SK-N-SH (cell line): ENCODE results near the gene RNF121. TPM values are rescaled to one million over a fixed set of nuclear protein-coding genes. Genes with fewer than 3 reads are reported as not detected.

Experiments used
- CTCF ChIA-PET: fragments of 300-600, 350-600 bp; formaldehyde crosslinking; extraction: SDS; loops from one replicate; lab custom pipeline; 2021; lab: Yijun Ruan, JAX
- POLR2A ChIA-PET: fragments of 350-600 bp; sonication (Branson Sonifier 250); formaldehyde crosslinking; extraction: SDS; loops from one replicate; lab custom pipeline; 2020; ENCODE audit warnings: antibody characterized with exemption, inconsistent platforms; lab: Yijun Ruan, JAX
- DNase-seq: peaks from one replicate; pipeline ENCODE4 v3.0.0; 2012
- H2AFZ ChIP-seq: fragments of 200-600 bp; sonication (generic); 2 replicates; pipeline ENCODE4 v1.8.1; 2016; ENCODE audit warnings: antibody characterized with exemption, mild to moderate bottlenecking, low read depth
- H3F3A ChIP-seq: fragments of 200-600 bp; sonication (generic); replicated peaks from 2 replicates; pipeline ENCODE3; 2016; ENCODE audit warnings: antibody characterized with exemption, mild to moderate bottlenecking; ENCODE audit not compliant: insufficient read depth
- H3K27ac ChIP-seq, 2 experiments: fragments of 200-500 bp in 1 of 2; fragments of 200-600 bp in 1 of 2; sonication (Bioruptor generic) in 1 of 2; sonication (generic), shearing (Covaris generic) in 1 of 2; 2 replicates each; pipeline versions ENCODE4 v1.5.1 to v1.6.1; 2014 to 2016; ENCODE audit warnings: low read depth in 2 of 2, inconsistent platforms in 1 of 2, low read length in 1 of 2, mild to moderate bottlenecking in 1 of 2, mixed read lengths in 1 of 2
- H3K27me3 ChIP-seq: fragments of 200-600 bp; sonication (generic), shearing (Covaris generic); 2 replicates; pipeline ENCODE4 v1.6.1; 2016; ENCODE audit warnings: mixed run types; ENCODE audit not compliant: insufficient read depth
- H3K36me3 ChIP-seq, 2 experiments: fragments of 200-500 bp in 1 of 2; fragments of 200-600 bp in 1 of 2; sonication (Bioruptor generic) in 1 of 2; sonication (generic) in 1 of 2; replicated peaks in 1 of 2; 2 replicates each; pipeline versions ENCODE3 to v1.5.1; 2014 to 2016; ENCODE audit warnings: low read length in 1 of 2, mild to moderate bottlenecking in 1 of 2; ENCODE audit not compliant: insufficient read depth in 2 of 2, control insufficient read depth in 1 of 2
- H3K4me1 ChIP-seq, 2 experiments: fragments of 200-500 bp in 1 of 2; fragments of 200-600 bp in 1 of 2; sonication (Bioruptor generic) in 1 of 2; sonication (generic), shearing (Covaris generic) in 1 of 2; 2 replicates each; pipeline versions ENCODE4 v1.5.1 to v1.6.1; 2014 to 2016; ENCODE audit warnings: low read depth in 1 of 2, low read length in 1 of 2, mixed run types in 1 of 2; ENCODE audit not compliant: insufficient read depth in 2 of 2, control insufficient read depth in 1 of 2
- H3K4me2 ChIP-seq: fragments of 200-600 bp; sonication (generic), shearing (Covaris generic); 2 replicates; pipeline ENCODE4 v1.6.1; 2017; ENCODE audit warnings: mixed run types
- H3K4me3 ChIP-seq, 2 experiments: fragments of 200-500 bp in 1 of 2; fragments of 200-600 bp in 1 of 2; sonication (Bioruptor generic) in 1 of 2; sonication (generic), shearing (Covaris generic) in 1 of 2; 2 replicates each; pipeline versions ENCODE4 v1.5.1 to v1.8.1; 2014 to 2016; ENCODE audit warnings: low read depth in 2 of 2, inconsistent platforms in 1 of 2, low read length in 1 of 2, mild to moderate bottlenecking in 1 of 2, mixed read lengths in 1 of 2, moderate library complexity in 1 of 2
- H3K79me2 ChIP-seq: fragments of 200-600 bp; sonication (generic); 2 replicates; pipeline ENCODE4 v1.8.1; 2017; ENCODE audit warnings: mild to moderate bottlenecking; ENCODE audit not compliant: insufficient read depth
- H3K9ac ChIP-seq: fragments of 200-600 bp; sonication (generic); 2 replicates; pipeline ENCODE4 v1.6.1; 2017; ENCODE audit warnings: mixed run types
- H3K9me2 ChIP-seq: fragments of 200-600 bp; sonication (generic); 2 replicates; pipeline ENCODE4 v1.6.1; 2017; ENCODE audit warnings: mixed run types
- H3K9me3 ChIP-seq: fragments of 200-600 bp; sonication (generic); 2 replicates; pipeline ENCODE4 v1.6.1; 2017; ENCODE audit warnings: mixed run types, mild to moderate bottlenecking, moderate library complexity
- H4K20me1 ChIP-seq: fragments of 200-600 bp; sonication (generic); 2 replicates; pipeline ENCODE4 v1.6.1; 2017; ENCODE audit warnings: mild to moderate bottlenecking, mixed run types; ENCODE audit not compliant: insufficient read depth
- CTCF ChIP-seq: fragments of 200-600 bp; sonication (generic); IDR thresholded peaks from 2 replicates; pipeline ENCODE4 v1.6.1; 2017; ENCODE audit warnings: antibody characterized with exemption, mild to moderate bottlenecking, moderate library complexity
- ELF1 ChIP-seq: IDR thresholded peaks from 2 replicates; pipeline ENCODE4 v1.4.0; 2012
- EP300 ChIP-seq, 2 experiments: IDR thresholded peaks; 2 replicates each; pipeline versions ENCODE4 v1.4.0 to v1.6.1; 2012; ENCODE audit warnings: borderline replicate concordance in 1 of 2, low read depth in 1 of 2, low read length in 1 of 2
- EZH2phosphoT487 ChIP-seq: fragments of 200-600 bp; sonication (generic); IDR thresholded peaks from 2 replicates; pipeline ENCODE4 v1.6.1; 2017; ENCODE audit warnings: low read depth, mixed run types, mild to moderate bottlenecking, antibody characterized with exemption, moderate library complexity, borderline replicate concordance
- FOXM1 ChIP-seq: IDR thresholded peaks from 2 replicates; pipeline ENCODE4 v1.4.0; 2012; ENCODE audit warnings: low read depth, mild to moderate bottlenecking
- JUND ChIP-seq: IDR thresholded peaks from 2 replicates; pipeline ENCODE4 v1.4.0; 2012
- MAX ChIP-seq: IDR thresholded peaks from 2 replicates; pipeline ENCODE4 v1.4.0; 2012; ENCODE audit warnings: low read depth
- MXI1 ChIP-seq: IDR thresholded peaks from 2 replicates; pipeline ENCODE4 v1.6.1; 2012; ENCODE audit warnings: mild to moderate bottlenecking, low read depth, low read length, improper control_type of control experiment
- NFIC ChIP-seq: IDR thresholded peaks from 2 replicates; pipeline ENCODE4 v1.4.0; 2012; ENCODE audit warnings: borderline replicate concordance
- NRF1 ChIP-seq: IDR thresholded peaks from 2 replicates; pipeline ENCODE4 v1.6.1; 2012; ENCODE audit warnings: low read depth, mild to moderate bottlenecking, low read length
- RAD21 ChIP-seq: IDR thresholded peaks from 2 replicates; pipeline ENCODE4 v1.6.1; 2012; ENCODE audit warnings: mild to moderate bottlenecking, low read length
- RCOR1 ChIP-seq: fragments of 150-350 bp; IDR thresholded peaks from 2 replicates; pipeline ENCODE4 v1.6.1; 2017; ENCODE audit warnings: antibody characterized with exemption, low read length
- RXRA ChIP-seq: IDR thresholded peaks from 2 replicates; pipeline ENCODE4 v1.4.0; 2012; ENCODE audit warnings: low read depth, mild to moderate bottlenecking, borderline replicate concordance
- TCF12 ChIP-seq: IDR thresholded peaks from 2 replicates; pipeline ENCODE4 v1.4.0; 2012
- USF1 ChIP-seq: IDR thresholded peaks from 2 replicates; pipeline ENCODE4 v1.4.0; 2012; ENCODE audit warnings: low read depth, borderline replicate concordance
- USF2 ChIP-seq: fragments of 150-350 bp; IDR thresholded peaks from 2 replicates; pipeline ENCODE4 v1.6.1; 2017; ENCODE audit warnings: antibody characterized with exemption, low read length, low read depth, borderline replicate concordance
- WGBS: methylation state at CpG from one replicate; pipeline ENCODE4 v1.1.6; 2017; ENCODE audit warnings: low lambda C conversion rate; 5-methylcytosine and 5-hydroxymethylcytosine counted together
- polyA plus RNA-seq, 3 experiments: library from polyadenylated mRNA; depleted of rRNA; stranded (reverse); fragments of >200 nt; gene quantifications; 2 replicates each; pipeline ENCODE4 v1.2.3, GENCODE V29; 2012
- TF ChIP-seq, protein P1 (sequence below): fragments of 150-350 bp; IDR thresholded peaks from 2 replicates; pipeline ENCODE4 v1.6.1; 2016; ENCODE audit warnings: mild to moderate bottlenecking, low read depth, low read length
- TF ChIP-seq, protein P2 (sequence below): IDR thresholded peaks from 2 replicates; pipeline ENCODE4 v1.6.1; 2012; ENCODE audit warnings: mild to moderate bottlenecking, low read depth, low read length, moderate library complexity

The RNF121 gene
- polyA plus RNA-seq, 1 of the 3 experiments (the other 2 are of a cell fraction) = 49.5 TPM

GRCh38 chr11:71990701-71991100, 61.9 kb downstream of the RNF121 start:
- CTCF ChIA-PET = interaction anchor here (0.8 to 1.1 kb wide), 4 partner anchors 12 to 192 kb away, joined by 3 to 5 read pairs (median 4); no protein-coding TSS in a partner anchor

More at GRCh38 chr11:71990701-71991100, 61.9 kb downstream of the RNF121 start:
- H3K4me2 ChIP-seq = no peak overlapping the region
- H3K9ac ChIP-seq = no peak overlapping the region
- H2AFZ ChIP-seq = no peak overlapping the region
- DNase-seq = no peak
- no peaks in the 10 kb centered on the region for H3K9me2 ChIP-seq
- H3K36me3 ChIP-seq = peaks cover 11 to 25% of the 10 kb centered on the region in 2 experiments
- no peaks in the 10 kb centered on the region for H3K27me3 ChIP-seq
- H3K79me2 ChIP-seq = no peaks in the 10 kb centered on the region
- POLR2A ChIA-PET = interaction anchor here (0.6 kb wide), 1 partner anchor 245 kb away, joined by 3 read pairs; no protein-coding TSS in a partner anchor
- TF ChIP-seq USF2 (no peak), USF1 (no peak), NRF1 (no peak), TCF12 (no peak), RAD21 (no peak), RXRA (no peak), NFIC (no peak), ELF1 (no peak), RCOR1 (no peak), EP300 (IDR thresholded peaks at IDR 0.05; ENCODE audit: borderline replicate concordance in 1 of 2, low read depth in 1 of 2, low read length in 1 of 2) (no peak), CTCF (no peak), JUND (no peak), FOXM1 (no peak), MAX (no peak), MXI1 (no peak), EZH2phosphoT487 (no peak)
- TF ChIP-seq, protein P1, sequence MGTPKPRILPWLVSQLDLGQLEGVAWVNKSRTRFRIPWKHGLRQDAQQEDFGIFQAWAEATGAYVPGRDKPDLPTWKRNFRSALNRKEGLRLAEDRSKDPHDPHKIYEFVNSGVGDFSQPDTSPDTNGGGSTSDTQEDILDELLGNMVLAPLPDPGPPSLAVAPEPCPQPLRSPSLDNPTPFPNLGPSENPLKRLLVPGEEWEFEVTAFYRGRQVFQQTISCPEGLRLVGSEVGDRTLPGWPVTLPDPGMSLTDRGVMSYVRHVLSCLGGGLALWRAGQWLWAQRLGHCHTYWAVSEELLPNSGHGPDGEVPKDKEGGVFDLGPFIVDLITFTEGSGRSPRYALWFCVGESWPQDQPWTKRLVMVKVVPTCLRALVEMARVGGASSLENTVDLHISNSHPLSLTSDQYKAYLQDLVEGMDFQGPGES = no peak
- TF ChIP-seq, protein P2, sequence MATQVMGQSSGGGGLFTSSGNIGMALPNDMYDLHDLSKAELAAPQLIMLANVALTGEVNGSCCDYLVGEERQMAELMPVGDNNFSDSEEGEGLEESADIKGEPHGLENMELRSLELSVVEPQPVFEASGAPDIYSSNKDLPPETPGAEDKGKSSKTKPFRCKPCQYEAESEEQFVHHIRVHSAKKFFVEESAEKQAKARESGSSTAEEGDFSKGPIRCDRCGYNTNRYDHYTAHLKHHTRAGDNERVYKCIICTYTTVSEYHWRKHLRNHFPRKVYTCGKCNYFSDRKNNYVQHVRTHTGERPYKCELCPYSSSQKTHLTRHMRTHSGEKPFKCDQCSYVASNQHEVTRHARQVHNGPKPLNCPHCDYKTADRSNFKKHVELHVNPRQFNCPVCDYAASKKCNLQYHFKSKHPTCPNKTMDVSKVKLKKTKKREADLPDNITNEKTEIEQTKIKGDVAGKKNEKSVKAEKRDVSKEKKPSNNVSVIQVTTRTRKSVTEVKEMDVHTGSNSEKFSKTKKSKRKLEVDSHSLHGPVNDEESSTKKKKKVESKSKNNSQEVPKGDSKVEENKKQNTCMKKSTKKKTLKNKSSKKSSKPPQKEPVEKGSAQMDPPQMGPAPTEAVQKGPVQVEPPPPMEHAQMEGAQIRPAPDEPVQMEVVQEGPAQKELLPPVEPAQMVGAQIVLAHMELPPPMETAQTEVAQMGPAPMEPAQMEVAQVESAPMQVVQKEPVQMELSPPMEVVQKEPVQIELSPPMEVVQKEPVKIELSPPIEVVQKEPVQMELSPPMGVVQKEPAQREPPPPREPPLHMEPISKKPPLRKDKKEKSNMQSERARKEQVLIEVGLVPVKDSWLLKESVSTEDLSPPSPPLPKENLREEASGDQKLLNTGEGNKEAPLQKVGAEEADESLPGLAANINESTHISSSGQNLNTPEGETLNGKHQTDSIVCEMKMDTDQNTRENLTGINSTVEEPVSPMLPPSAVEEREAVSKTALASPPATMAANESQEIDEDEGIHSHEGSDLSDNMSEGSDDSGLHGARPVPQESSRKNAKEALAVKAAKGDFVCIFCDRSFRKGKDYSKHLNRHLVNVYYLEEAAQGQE = no peak
- no peak overlapping the region for H3K27ac ChIP-seq
- 67% methylated on average over 3 of the region's 3 CpGs for WGBS
- no peaks in the 10 kb centered on the region for H4K20me1 ChIP-seq
- H3F3A ChIP-seq = peaks cover 6% of the 10 kb centered on the region
- H3K9me3 ChIP-seq = no peaks in the 10 kb centered on the region
- H3K4me3 ChIP-seq = no peak overlapping the region
- peaks cover 0 to 16% of the 10 kb centered on the region in 2 experiments; a peak in 2 of 4 replicates for H3K4me1 ChIP-seq
